Forelimb muscle (tissue), 1 donor: ENCODE measurements around the gene CNRIP1. TPM values are rescaled to one million over a fixed set of nuclear protein-coding genes. Genes with fewer than 3 reads are reported as not detected.
A peak's percentile ranks its signal among the peaks of the same experiment; 100 is the strongest.

Source experiments
- DNase-seq: peaks from one replicate; pipeline ENCODE4 v3.0.0-alpha.2; 2013; ENCODE audit warnings: low read depth
- polyA plus RNA-seq: library from polyadenylated mRNA; unstranded; fragments of 120-200 nt; gene quantifications from one replicate; pipeline ENCODE4 v1.2.1, GENCODE V29; 2013; ENCODE audit not compliant: insufficient read length

CNRIP1 gene
- polyA plus RNA-seq, 1 donor, result 20.1 TPM

- peak; percentile 50 for DNase-seq
Measured at GRCh38 chr2:68251187-68251854, 68.4 kb downstream of the CNRIP1 start.

DNA sequence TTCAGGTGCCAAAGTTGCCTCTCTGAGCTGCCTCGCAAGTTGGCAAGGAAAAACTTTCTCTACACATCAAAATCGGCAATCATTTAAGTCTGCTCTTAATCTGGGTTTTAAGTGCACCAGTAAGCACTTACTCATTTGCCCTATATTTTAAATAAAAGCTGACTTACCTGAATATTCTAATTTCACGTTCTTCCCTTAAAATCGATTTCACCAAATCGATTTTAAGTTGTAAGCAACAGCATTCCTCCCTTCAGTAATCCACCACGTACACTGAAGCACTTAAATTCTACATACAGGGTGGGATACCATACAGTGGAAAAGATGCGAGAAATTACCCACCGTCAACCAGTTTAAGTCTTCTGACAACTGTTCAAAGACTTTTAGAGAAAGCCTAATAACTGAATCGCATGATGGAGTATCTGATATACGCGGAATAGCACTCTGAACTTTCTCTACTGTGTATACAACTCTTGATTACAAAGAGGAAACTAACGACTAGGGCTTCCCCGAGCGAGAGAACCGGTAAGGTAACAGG, 69.0 kb downstream of the CNRIP1 start:
- no peak for DNase-seq

DNA sequence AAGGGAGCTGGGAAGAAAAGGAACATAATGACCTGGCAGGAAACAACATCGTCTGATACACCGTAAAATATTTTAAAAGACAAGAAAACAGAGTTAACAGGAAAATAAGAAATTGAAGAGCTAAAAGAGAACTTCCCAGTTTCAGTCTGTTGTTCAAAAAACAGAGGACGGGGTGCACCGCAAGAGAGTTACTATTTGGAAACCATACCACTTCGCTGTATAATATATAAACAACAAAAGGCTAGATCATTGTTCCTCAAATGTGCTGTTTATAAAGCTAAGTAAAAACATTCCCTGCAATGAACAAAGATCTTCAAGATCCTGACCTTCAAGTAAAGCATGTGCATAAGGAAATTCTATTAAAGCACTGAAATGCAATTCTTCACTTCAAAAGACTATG, 69.6 kb downstream of the CNRIP1 start:
- no peak for DNase-seq

DNA sequence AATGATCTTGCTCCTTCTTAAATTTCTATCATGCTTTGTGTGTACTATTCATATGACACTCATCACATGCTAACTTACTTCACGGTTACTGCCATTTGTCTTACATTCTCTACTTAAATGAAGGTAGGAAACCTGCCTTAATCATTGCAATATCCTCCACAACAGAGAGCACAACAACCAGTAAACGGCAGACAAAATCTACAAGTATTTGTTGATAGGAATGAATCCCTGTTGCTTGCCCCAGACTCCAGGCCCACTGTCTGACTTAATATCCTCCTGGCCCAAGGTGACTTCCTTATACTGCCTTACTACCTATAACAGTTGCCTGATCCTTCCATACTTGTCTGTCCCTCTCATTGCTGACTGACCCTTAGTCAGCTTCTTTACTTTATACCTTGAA, 70.9 kb downstream of the CNRIP1 start:
- no peak for DNase-seq

- DNase-seq, result no peak
Measured at GRCh38 chr2:68248361-68248760, 71.4 kb downstream of the CNRIP1 start.

DNA sequence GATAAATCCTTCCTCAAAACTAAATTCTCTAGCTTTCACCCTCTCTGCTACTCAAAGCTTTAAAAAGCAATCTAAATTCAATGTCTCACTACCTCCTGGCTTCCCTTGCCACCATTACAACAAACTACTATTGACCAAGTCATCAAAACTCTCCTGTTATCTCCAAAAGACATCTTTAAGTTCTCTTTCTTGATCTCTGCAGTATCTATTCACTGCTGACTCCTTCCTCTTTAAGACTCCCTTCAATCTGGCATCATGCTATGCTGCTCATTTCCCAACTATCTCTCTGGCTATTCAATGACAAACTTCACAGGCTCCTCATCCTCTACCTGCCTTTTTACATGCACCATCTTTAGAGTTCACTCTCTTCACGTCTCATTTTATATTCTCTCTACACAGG, 73.4 kb downstream of the CNRIP1 start:
- DNase-seq, result no peak

DNA sequence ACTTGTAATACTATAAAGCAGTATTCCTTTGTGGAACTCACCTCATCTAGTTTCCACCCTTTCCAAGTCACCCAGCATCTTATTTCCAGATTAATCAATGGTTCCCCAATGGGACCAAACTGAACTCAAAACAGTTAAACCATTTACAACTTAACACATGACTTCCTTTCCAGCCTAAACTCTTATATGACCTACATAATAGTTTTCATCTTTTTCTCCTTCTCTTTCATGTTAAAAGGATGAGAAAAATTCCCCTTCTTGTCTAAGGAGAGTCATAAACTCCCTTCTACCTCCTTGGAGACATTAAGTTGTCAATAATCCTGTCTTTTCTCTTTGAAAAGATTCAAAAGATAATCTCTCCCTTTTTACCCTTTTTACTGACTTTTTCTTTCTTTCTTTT, 74.1 kb downstream of the CNRIP1 start:
- DNase-seq, result no peak

- DNase-seq, result no peak
Measured at GRCh38 chr2:68245066-68245465, 74.7 kb downstream of the CNRIP1 start.

- DNase-seq, result no peak
Measured at GRCh38 chr2:68244456-68244855, 75.3 kb downstream of the CNRIP1 start.

Other genes starting within 250 kb of the CNRIP1 start
- gene PNO1, start 162.1 kb downstream of the CNRIP1 start, polyA plus RNA-seq, result 16.5 TPM
- 45.7 TPM for gene PPP3R1, start 67.4 kb downstream of the CNRIP1 start, polyA plus RNA-seq
- gene PLEK, start 45.3 kb upstream of the CNRIP1 start, polyA plus RNA-seq, result 4.1 TPM
- gene FBXO48, start 147.3 kb upstream of the CNRIP1 start, polyA plus RNA-seq, result 1.6 TPM
- 1.3 TPM for gene APLF, start 147.6 kb upstream of the CNRIP1 start, polyA plus RNA-seq